Measurements from ENCODE around the gene ZFY. TPM values are rescaled to one million over a fixed set of nuclear protein-coding genes. Genes with fewer than 3 reads are reported as not detected.

Gene ZFY
- total and polyA plus RNA-seq, 2 of the 4 experiments (the other 2 are of a cell fraction) = not detected

- CTCF ChIA-PET = no interaction called here
- DNase-seq = no peak
These were observed 26.9 kb downstream of the ZFY start for GRCh38 chrY:2962061-2962460.

More at GRCh38 chrY:2962061-2962460, 26.9 kb downstream of the ZFY start:
- Histone ChIP-seq H3K79me1 (ENCODE audit: low read depth in 1 of 2, low read length in 2 of 2) (no peaks in the 10 kb centered on the region), H4K20me1 (ENCODE audit: insufficient read depth, low read length) (no peaks in the 10 kb centered on the region), H2BK5ac (ENCODE audit: low read depth, low read length, poor library complexity, severe bottlenecking) (no peak overlapping the region), H3K14ac (replicated peaks; ENCODE audit: low read depth, low read length) (no peak overlapping the region), H4K8ac (ENCODE audit: low read depth in 2 of 2, low read length in 2 of 2) (no peak overlapping the region), H3K27ac (ENCODE audit: insufficient read depth, low read length) (no peak overlapping the region), H3K18ac (ENCODE audit: low read depth, low read length) (no peak overlapping the region), H3K36me3 (ENCODE audit: control insufficient read depth, insufficient read depth, low read length) (no peaks in the 10 kb centered on the region), H3K4ac (ENCODE audit: low read depth, low read length) (no peak overlapping the region), H3K56ac (ENCODE audit: extremely low read depth, insufficient read depth, low read length) (no peak overlapping the region), H2AK5ac (ENCODE audit: low read depth, low read length) (no peak overlapping the region), H3K9me3 (ENCODE audit: control insufficient read depth, insufficient read depth, low read length) (no peaks in the 10 kb centered on the region), H3K4me3 (ENCODE audit: insufficient read depth, low read depth, low read length) (no peak overlapping the region), H2BK15ac (ENCODE audit: low read depth, low read length) (no peak overlapping the region), H3K4me1 (ENCODE audit: control insufficient read depth, insufficient read depth, low read length) (no peaks in the 10 kb centered on the region), H2AFZ (replicated peaks; ENCODE audit: low read length, poor library complexity) (no peak overlapping the region), H2BK120ac (ENCODE audit: low read depth, low read length) (no peak overlapping the region), H4K5ac (ENCODE audit: low read depth, low read length) (no peak overlapping the region), H3K27me3 (ENCODE audit: control insufficient read depth, insufficient read depth, low read length) (no peaks in the 10 kb centered on the region), H4K91ac (ENCODE audit: insufficient read depth, low read depth, low read length) (no peak overlapping the region), H2AK9ac (replicated peaks; ENCODE audit: low read depth, low read length, poor library complexity) (no peak overlapping the region), H3K4me2 (ENCODE audit: low read depth, low read length) (no peak overlapping the region), H3K23ac (ENCODE audit: low read depth, low read length) (no peak overlapping the region), H2BK20ac (ENCODE audit: low read depth, low read length) (no peak overlapping the region), H3K9ac (ENCODE audit: low read depth, low read length) (no peak overlapping the region), H3K9me1 (ENCODE audit: insufficient read depth, low read length) (no peaks in the 10 kb centered on the region)
- no TSS peak for BruUV-seq (replicated peaks)
- no peak for ATAC-seq (ENCODE audit: low read depth)
- intact Hi-C loops (cut with micrococcal nuclease) (no loop called here), in situ Hi-C loops (cut with MboI; ENCODE audit: low sequenced_read_pairs) (no loop called here), dilution Hi-C loops (cut with HindIII; ENCODE audit: low sequenced_read_pairs, unreplicated experiment) (no loop called here)
- no peak for TF ChIP-seq CEBPB (IDR thresholded peaks at IDR 0.05; ENCODE audit: low read depth, low read length)
- TF ChIP-seq CTCF (conservative IDR thresholded peaks at IDR 0.05; ENCODE audit: low read depth, low read length) = no peak
- TF ChIP-seq MAZ (IDR thresholded peaks at IDR 0.05; ENCODE audit: borderline replicate concordance, low read depth, low read length) = no peak
- TF ChIP-seq USF2 (IDR thresholded peaks at IDR 0.05; ENCODE audit: low read depth, low read length) = no peak
- TF ChIP-seq FOS (IDR thresholded peaks at IDR 0.05; ENCODE audit: low read depth, low read length) = no peak
- WGBS, 2 experiments (ENCODE audit: extremely low coverage in 2 of 2, insufficient read length in 1 of 2) = no CpG with 5 or more reads among the region's 2 CpGs
- POLR2A ChIA-PET (ENCODE audit: unreplicated experiment) = no interaction called here

All from IMR-90 (cell line).